GM18517 (cell line): ENCODE measurements around the gene ADPGK.
"Not testable (repeated sequence)": the region's sequence is repeated elsewhere in the genome, so short reads cannot be mapped to it uniquely, and the experiment has no call there.

Experiments used
- ATAC-seq: cut with Tn5 transposase; IDR thresholded peaks from one replicate; pipeline ENCODE4 v1.9.1; 2021; ENCODE audit warnings: mild to moderate bottlenecking, moderate library complexity; ENCODE audit not compliant: unreplicated experiment

The ADPGK gene

DNA sequence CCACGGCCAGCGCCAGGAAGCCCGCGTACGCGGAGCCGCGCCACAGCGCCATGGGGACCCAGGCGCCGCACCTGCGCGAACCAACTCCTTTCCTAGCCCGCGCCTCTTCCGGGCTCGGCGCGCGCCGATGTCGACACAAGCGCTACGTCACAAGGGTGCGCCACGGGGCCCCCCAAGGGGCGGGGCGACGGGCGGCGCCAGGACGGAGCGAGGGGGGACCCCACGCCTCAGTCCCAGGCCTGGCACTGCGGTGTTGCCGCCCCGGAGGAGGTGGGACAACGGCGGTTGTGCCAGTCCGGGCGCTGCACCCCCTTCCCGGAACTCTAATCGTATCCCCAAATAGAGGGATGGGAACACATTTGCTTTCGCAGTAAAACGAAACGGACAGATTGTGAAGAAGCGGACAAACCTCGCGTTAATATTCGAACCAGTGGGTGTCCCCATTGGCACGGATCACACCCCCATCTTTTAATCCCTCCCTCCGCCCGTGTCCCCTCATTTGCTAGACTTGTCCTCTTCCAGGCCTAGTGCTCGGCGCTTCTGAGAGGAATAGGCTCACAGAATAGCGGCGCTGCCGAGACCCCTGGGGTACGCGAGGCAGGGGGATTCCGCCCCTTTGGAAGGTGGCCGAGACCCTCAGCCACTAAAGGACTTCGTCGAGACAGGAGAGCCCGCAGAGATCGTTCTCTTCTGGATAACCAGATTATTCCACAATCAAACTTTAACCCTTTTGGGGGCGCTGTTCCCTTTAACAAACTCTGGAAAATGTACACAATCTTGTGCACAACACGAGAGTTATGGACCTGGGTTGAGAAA is at the start of gene ADPGK:
ADPGK (minus strand) TSS at position 119 of the 816 bp plus-strand sequence; CDS start at position 52, 67 bp downstream.
- ATAC-seq: peak; percentile 76

GRCh38 chr15:72827226-72827625 is 43.7 kb upstream of the ADPGK start:
- no peak for ATAC-seq

DNA sequence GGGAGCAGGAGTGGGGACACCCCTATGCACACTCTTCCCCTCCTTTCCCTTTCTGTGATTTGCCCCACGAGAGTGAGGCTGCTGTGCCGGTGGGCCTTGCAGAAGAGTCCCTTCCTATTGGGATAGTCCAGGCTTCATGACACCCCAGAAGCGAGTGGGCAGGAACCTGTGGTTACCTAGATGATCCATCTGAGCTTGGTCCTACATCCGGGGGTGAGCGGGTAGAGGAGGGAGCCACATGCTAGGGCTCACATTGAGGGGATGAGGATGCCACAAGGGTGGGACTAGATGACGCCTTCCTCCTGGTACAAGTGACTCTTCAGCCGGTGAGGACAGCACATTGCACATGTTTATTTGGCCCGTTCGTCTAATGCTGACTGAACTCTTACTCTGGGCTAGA is 43.1 kb upstream of the ADPGK start:
- no peak for ATAC-seq

- ATAC-seq: no peak
Measured at GRCh38 chr15:72825829-72826228, 42.3 kb upstream of the ADPGK start.

GRCh38 chr15:72824781-72825180 is 41.2 kb upstream of the ADPGK start:
- ATAC-seq: no peak

GRCh38 chr15:72824112-72824511 is 40.6 kb upstream of the ADPGK start:
- no peak for ATAC-seq

DNA sequence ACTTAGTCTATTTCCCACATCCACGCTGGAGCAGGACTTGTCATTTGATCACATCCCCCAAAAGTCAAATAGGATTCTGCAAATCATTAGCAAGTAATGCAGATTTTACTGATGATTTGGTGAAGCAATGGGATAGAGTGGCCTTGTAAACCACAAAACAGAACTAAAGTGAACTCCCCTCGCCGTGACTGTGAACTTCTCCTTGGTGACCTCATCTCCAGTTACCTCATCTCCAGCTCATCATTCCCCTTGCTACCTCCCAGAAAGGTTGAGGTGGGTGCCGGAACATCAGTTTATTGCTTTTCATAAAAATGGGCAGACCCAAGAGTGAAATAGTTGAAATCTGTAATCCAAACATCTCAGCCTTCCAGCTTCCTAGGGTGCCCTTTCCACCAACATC is 36.7 kb upstream of the ADPGK start:
- no peak for ATAC-seq

DNA sequence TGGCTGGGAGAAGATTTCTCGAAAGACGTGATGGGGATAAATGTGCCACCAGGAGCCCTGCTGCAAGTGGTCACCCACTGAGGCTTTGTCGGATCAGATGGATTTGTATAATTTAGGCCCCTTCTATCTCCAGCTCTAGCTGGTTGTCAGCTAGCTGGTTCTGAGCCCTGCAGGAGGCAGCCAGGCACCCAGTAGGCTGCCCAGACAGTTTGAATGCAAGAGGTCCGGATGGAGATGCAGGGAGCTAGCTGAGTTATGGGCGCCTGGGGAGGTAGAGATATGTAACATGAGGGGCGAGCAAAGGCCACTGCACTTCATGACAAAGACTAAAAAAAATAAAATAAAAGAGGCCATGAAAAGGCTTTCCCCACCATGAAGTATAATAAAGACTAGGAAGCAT is 35.1 kb upstream of the ADPGK start:
- ATAC-seq: no peak

DNA sequence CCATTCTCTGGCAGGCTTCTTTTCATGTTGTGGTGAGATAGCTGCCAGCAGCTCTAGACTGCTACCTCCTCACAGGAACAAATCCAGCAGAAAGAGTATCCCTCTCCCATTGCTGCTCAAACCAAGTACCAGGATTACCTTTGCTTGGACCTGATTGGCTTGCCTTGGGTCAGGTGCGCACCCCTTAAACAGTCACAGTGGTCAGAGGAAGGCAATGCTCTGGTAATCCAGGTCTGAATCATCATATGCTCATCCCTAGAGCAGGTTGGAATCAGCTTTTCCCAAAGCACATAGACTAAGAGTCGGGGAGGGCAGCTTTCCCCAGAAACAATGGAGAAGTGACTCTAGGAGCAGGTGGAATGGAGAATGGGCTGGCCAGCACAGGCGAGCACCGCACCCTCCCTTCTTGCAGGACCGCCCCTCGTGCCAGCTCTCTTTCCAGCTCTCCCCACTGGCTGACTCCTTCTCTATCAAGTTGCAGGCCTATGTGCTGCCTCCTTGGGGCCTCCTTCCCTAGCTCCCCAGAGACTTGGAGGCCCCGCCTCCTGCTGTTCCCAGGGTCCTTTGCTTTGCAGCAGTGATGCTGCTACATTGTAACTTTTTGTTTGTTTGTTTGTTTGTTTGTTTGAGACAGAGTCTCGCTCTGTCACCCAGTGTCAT is 29.9 kb upstream of the ADPGK start:
- no peak for ATAC-seq

DNA sequence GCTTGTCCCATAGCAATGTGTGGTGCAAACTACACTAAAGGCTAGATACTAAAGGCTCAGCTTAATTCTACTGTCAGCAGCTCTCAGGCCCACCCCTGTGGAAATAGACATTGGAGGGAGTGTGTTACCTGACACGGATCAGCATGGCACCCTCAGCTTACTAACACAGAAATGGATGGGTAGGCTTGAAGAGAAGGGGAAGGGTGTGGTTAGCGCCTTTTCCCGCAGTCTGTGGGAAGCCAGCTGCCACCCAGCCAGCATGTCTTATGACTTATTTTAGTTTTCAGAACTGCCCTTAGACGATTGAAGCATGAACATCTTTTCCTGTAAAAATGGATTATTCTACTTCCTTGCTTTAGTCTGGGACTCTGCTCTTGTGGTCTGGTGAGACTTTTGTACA is 25.8 kb upstream of the ADPGK start:
- no peak for ATAC-seq

GRCh38 chr15:72807346-72807745 is 23.8 kb upstream of the ADPGK start:
- not testable (repeated sequence) for ATAC-seq

DNA sequence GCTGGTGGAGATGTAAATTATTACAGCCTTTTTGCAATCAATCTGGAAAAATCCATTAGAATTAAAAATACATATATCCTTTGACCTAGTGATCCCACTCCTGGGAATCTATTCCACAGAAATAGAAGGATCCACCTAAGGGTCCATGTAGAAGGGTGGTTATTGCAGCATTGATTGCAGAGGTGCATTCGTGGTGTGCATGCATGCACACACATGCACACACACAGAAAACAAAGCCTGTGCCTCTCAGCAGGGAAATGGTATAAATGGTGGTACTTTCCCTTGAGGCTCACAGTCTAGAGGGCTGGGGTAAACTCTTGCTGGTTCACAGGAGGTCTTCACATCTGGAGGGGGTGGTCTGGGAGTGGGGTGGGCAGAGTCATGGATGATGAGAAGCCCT is 19.4 kb upstream of the ADPGK start:
- no peak for ATAC-seq

DNA sequence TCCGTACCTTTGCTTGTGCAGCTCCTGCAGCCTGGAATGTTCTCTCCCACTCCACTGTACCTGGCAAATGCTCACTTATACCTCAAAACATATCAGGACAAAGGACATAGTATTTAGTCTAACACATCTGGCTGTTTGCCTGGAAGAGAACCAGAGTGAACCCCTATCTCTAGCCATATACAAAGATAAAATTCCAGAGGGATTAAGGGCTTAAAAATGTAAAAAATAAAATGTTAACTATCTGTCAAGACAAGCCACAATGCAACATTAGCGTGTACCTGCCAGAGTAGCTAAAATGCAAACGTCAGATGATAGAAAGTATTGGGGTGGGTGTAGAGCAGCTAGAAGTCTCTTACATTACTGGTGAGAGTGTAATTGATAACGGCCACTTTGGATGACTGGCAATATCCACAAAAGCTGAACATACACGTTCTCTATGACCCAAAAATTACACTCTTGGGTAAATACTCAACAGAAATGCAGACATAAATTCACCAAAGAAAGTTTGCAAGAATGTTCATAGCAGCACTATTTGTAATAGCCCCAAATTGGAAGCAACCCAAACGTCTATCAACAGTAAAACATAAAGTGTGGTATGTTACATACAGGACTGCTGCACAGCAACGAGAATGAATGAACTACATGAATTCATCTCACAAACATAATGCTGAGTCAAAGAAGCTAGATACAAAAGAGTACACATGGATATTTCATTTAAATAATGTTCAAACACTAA is 18.2 kb upstream of the ADPGK start:
- no peak for ATAC-seq

DNA sequence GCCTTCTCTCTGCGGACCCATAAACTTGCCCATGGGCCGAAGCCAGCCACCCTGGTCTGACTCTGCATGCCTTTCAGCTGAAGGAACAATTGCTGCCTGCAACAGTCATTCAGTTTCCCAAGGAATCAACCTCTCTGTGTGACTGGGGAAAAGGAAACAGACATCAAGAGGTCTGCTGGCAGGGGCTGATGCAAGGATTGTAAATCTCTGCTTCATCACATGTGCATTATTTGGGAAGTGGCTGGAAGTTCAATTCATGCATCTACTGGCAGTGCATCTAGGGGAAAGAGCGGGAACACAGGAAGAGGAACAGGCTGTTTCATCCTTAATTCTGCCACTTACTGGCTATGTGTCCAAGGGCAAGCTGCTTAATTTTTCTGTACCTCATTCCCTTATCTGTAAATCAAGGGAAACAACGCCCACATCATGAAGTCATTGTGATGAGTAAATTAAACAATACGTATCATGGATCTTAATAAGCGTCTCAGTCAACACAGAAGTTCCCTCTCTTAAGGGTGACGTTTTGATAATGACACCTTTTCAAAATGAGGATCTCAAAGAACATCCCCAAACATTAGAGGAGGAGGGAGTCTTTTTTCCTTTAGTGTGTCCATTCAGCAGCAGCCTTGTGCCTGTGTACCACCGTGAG is 17.4 kb upstream of the ADPGK start:
- no peak for ATAC-seq

DNA sequence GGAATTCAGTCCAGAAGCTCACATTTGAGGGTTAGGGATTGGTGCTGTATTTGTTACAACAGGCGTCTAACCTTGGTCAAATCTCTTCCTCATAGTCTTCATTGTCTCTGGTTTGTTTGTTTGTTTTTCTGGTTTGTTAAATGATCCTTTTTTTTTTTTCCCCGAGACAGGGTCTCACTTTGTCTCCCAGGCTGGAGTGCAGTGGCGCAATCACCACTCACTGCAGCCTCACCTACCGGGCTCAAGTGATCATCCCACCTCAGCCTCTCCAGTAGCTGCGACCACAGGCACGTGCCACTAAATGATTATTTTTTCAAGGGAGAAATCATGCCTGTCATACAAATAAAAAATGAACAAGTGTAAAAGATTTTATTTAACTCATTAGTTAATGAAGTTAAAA is 14.3 kb upstream of the ADPGK start:
- no peak for ATAC-seq

DNA sequence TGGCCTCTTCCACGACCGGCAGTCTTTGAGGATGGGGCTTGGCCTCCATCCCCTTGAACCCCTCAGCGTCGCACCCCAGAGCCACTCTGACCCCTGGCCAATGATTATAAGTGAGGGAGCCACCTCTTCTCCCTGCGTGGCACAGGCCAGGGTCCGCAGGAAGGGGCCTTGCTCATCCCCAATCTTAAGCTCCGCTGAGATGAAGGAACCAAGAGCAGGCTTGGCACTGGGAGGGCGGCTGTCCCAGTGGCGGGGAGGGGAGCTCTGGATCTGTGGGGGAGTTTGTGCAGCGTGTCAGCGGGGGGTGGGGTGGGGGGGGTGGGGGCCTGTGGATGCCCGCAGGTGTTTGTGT is 13.8 kb upstream of the ADPGK start:
- ATAC-seq: no peak

DNA sequence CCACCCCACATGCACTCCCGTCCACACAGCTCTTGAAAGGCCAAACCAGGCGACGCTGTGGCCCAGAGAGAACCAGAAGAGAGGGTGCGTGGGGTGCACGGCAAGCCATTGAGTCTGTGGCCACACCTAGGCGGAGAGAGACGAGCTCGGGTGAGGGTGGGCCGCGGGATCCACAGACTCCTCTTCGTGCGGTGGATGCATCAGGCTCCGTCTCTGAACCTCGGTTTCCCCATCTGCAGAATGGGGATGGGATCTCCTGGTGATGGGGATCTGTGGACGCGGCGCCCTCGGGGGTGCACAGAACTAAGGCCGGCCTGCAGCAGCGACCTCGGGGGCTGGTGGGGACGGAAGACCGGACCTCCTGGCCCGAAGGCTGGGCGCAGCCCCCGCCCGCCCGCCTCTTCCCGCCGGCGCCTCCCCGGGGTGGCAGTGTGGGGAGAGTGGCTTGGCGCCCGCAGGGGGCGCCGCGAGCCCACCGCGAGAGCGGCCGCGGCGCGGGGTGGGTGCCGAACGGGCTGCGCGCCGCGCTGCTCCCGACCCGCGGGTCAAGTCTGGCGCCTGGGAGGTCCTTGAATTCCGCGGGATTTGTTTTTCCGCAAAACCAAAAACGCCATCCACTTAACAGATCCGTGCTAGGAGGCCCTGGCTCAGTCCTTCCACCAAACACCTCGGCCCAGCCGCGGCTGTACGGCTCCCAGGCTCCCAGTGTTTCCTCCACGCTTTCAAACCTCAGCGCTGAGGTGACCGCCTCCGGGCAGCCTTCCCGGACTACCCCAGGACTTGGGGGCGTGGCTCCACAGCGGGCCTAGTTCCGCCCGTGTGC is 13.2 kb upstream of the ADPGK start:
- ATAC-seq: no peak

- no peak for ATAC-seq
Measured at GRCh38 chr15:72796210-72796514, 12.6 kb upstream of the ADPGK start.

DNA sequence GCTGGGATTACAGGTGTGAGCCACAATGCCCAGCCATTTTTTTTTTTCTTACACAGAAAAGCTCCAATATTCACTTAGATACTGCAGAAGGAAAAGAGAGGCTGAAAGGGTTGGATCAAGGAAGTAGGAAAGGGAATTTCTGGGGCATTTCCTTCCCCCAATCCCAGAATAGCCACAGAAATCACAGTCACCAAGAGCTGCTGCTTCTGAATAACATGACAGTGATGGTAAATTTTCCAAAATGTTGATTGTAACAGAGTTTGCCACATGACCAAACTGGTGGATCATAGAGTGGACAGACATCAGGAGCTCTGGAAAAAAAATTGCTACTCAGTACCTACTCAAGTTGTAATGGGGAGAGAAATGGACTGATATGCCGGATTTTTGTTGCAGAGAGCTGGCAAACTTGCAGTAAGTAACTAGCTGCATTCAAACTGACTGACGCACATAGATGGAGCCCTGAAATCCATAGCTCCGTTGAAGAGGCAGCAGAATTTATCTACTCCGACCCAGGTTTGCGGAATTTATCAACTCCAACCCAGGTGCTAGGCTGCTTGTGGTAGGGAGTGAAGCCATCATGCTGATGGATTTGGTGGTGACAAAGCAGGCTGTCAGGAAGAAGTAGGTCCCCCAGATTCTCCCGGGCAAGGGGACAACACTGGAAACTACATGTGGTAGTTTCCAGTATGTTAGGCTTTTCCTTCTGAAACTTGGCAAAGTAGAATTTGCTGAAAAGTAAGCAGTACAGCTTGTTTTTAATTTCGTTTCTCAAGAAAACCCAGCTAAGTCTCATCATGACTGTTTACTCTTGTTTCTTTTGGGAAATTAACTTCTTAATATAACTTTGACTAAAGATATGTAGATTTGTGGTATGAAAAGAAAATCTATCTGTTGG is 10.5 kb upstream of the ADPGK start:
- ATAC-seq: no peak

DNA sequence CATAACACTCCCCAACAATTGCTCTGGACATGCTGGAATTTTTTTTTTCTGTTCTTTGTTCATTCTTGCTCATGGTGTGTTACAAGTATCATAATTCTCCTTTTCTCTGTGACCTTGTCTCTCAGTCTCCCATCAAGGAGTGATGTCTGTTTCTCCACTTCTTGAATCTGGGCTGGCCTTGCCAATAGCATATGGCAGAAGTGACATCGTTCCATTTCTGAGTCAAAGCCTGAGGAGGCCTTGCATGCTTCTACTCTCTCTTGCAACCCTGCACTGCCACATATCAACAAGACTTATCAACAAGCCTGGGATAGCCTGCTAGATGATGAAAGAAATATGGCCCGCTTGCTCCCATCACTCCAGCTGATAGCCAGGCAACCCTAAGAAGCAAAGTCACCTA is 8.9 kb upstream of the ADPGK start:
- no peak for ATAC-seq
